HepG2 (cell line): ENCODE results near the gene ADAMTSL4. TPM values are rescaled to one million over a fixed set of nuclear protein-coding genes. Genes with fewer than 3 reads are reported as not detected.

Source experiments
- ATAC-seq: fragments of 200-7000 bp; cut with Tn5 transposase; 3 replicates; pipeline ENCODE4 v1.9.1; 2020; ENCODE audit warnings: mild to moderate bottlenecking, moderate library complexity
- BruUV-seq: library from RNA; stranded (reverse); fragments of 400-500 nt; replicated peaks from 2 replicates; lab custom pipeline; 2021; lab: Mats Ljungman, UMichigan
- CTCF ChIA-PET: fragments of 300-600 bp; formaldehyde crosslinking; extraction: SDS; loops from one replicate; lab custom pipeline; 2021; ENCODE audit warnings: low total read pairs, inconsistent platforms, low intra/inter-chr PET ratio; lab: Yijun Ruan, JAX
- POLR2A ChIA-PET: fragments of 350-600 bp; sonication (Branson Sonifier 250); formaldehyde crosslinking; loops from one replicate; lab custom pipeline; 2020; ENCODE audit warnings: antibody characterized with exemption, inconsistent platforms; lab: Yijun Ruan, JAX
- DNase-seq: peaks from one replicate; pipeline ENCODE4 v3.0.0-alpha.2; 2015; ENCODE audit warnings: low spot score
- FAIRE-seq: peaks from 3 replicates; lab custom pipeline; 2011; peaks lifted over from hg19 to GRCh38; lab: Jason Lieb, UNC
- H2AFZ ChIP-seq: one replicate; pipeline ENCODE4 v1.6.1; 2011; ENCODE audit warnings: low read length, inconsistent platforms
- H3K27ac ChIP-seq: fragments of 300-600 bp; 3 replicates; pipeline ENCODE4 v1.8.0; 2011; ENCODE audit warnings: mixed run types, mild to moderate bottlenecking, mixed read lengths, low read length, inconsistent platforms; ENCODE audit not compliant: insufficient read depth; ENCODE audit errors: extremely low read length
- H3K27me3 ChIP-seq, 2 experiments: fragments of 200-600 bp in 1 of 2; 2 replicates in 1 of 2; 3 replicates in 1 of 2; pipeline versions ENCODE4 v1.6.0 to v1.8.0; 2011; ENCODE audit warnings: low read length in 2 of 2, mild to moderate bottlenecking in 2 of 2, moderate library complexity in 2 of 2, inconsistent platforms in 1 of 2; ENCODE audit not compliant: insufficient read depth in 2 of 2, control insufficient read depth in 1 of 2
- H3K36me3 ChIP-seq, 2 experiments: fragments of 200-600 bp in 1 of 2; replicated peaks in 1 of 2; 2 replicates in 1 of 2; 3 replicates in 1 of 2; pipeline versions ENCODE4 v1.5.1 to v1.8.0; 2011; ENCODE audit warnings: low read length in 2 of 2, inconsistent platforms in 1 of 2; ENCODE audit not compliant: insufficient read depth in 2 of 2, control insufficient read depth in 1 of 2
- H3K4me1 ChIP-seq: 2 replicates; pipeline ENCODE4 v1.5.1; 2012; ENCODE audit warnings: low read length, inconsistent platforms; ENCODE audit not compliant: insufficient read depth
- H3K4me2 ChIP-seq: 2 replicates; pipeline ENCODE4 v1.6.0; 2011; ENCODE audit warnings: low read depth, low read length, inconsistent platforms
- H3K4me3 ChIP-seq, 3 experiments: fragments of 200-600 bp in 1 of 3; sonication (generic), shearing (Covaris generic) in 1 of 3; replicated peaks in 1 of 3; 2 replicates each; pipeline ENCODE4 v1.5.1; 2011 to 2016; ENCODE audit warnings: low read length in 3 of 3, inconsistent platforms in 2 of 3, low read depth in 2 of 3, mild to moderate bottlenecking in 2 of 3, control low read depth in 1 of 3, mixed read lengths in 1 of 3; ENCODE audit not compliant: insufficient read depth in 1 of 3
- H3K79me2 ChIP-seq: one replicate; pipeline ENCODE4 v1.6.1; 2011; ENCODE audit warnings: low read length, inconsistent platforms; ENCODE audit not compliant: insufficient read depth
- H3K9ac ChIP-seq: 2 replicates; pipeline ENCODE4 v1.6.0; 2011; ENCODE audit warnings: mild to moderate bottlenecking, low read depth, low read length, inconsistent platforms; ENCODE audit not compliant: insufficient read depth
- H3K9me3 ChIP-seq: 2 replicates; pipeline ENCODE4 v1.5.1; 2012; ENCODE audit warnings: mild to moderate bottlenecking, low read length
- H4K20me1 ChIP-seq: 2 replicates; pipeline ENCODE4 v1.6.0; 2011; ENCODE audit warnings: inconsistent platforms, mild to moderate bottlenecking, low read length, moderate library complexity; ENCODE audit not compliant: insufficient read depth
- EED ChIP-seq: sonication (generic); formaldehyde crosslinking; IDR thresholded peaks from 2 replicates; pipeline ENCODE4 v1.5.0; 2020; ENCODE audit warnings: mild to moderate bottlenecking, missing genetic modification reagents
- GTF3A ChIP-seq: sonication (generic); formaldehyde crosslinking; conservative IDR thresholded peaks from 2 replicates; pipeline ENCODE4 v1.4.0; 2020; ENCODE audit warnings: mild to moderate bottlenecking, missing genetic modification reagents
- KDM5A ChIP-seq: fragments of 200-600 bp; sonication (generic); IDR thresholded peaks from 2 replicates; pipeline ENCODE4 v1.7.0; 2018; ENCODE audit warnings: antibody characterized with exemption, mild to moderate bottlenecking, low read length, borderline replicate concordance
- MATR3 ChIP-seq: sonication (generic); formaldehyde crosslinking; IDR thresholded peaks from 2 replicates; pipeline ENCODE4 v1.4.0; 2020; ENCODE audit warnings: missing genetic modification reagents
- MTF2 ChIP-seq: sonication (generic); formaldehyde crosslinking; IDR thresholded peaks from 2 replicates; pipeline ENCODE4 v1.5.0; 2020; ENCODE audit warnings: missing genetic modification reagents, borderline replicate concordance
- PRDM4 ChIP-seq: sonication (generic); formaldehyde crosslinking; IDR thresholded peaks from 2 replicates; pipeline ENCODE4 v1.9.0; 2021; ENCODE audit warnings: missing genetic modification reagents, borderline replicate concordance
- ZNF136 ChIP-seq: sonication (generic); formaldehyde crosslinking; IDR thresholded peaks from 2 replicates; pipeline ENCODE4 v1.8.1; 2022; ENCODE audit warnings: low read depth, mild to moderate bottlenecking, moderate library complexity, missing genetic modification reagents
- ZNF20 ChIP-seq: sonication (generic); formaldehyde crosslinking; IDR thresholded peaks from 2 replicates; pipeline ENCODE4 v1.4.0; 2020; ENCODE audit warnings: mild to moderate bottlenecking, moderate library complexity, missing genetic modification reagents
- ZNF225 ChIP-seq: sonication (generic); formaldehyde crosslinking; IDR thresholded peaks from 2 replicates; pipeline ENCODE4 v1.4.0; 2020; ENCODE audit warnings: mild to moderate bottlenecking, missing genetic modification reagents
- ZNF577 ChIP-seq: sonication (generic); formaldehyde crosslinking; IDR thresholded peaks from 2 replicates; pipeline ENCODE4 v1.4.0; 2020; ENCODE audit warnings: mild to moderate bottlenecking, low read depth, missing genetic modification reagents, borderline replicate concordance
- ZNF589 ChIP-seq: sonication (generic); formaldehyde crosslinking; conservative IDR thresholded peaks from 2 replicates; pipeline ENCODE4 v1.8.0; 2022; ENCODE audit warnings: mild to moderate bottlenecking, moderate library complexity, missing genetic modification reagents
- ZNF749 ChIP-seq: sonication (generic); formaldehyde crosslinking; IDR thresholded peaks from 2 replicates; pipeline ENCODE4 v1.8.0; 2022; ENCODE audit warnings: mild to moderate bottlenecking, missing genetic modification reagents, moderate library complexity, borderline replicate concordance
- ZNF800 ChIP-seq: sonication (generic); formaldehyde crosslinking; IDR thresholded peaks from 2 replicates; pipeline ENCODE4 v1.4.0; 2020; ENCODE audit warnings: missing genetic modification reagents
- WGBS: methylation state at CpG from one replicate; pipeline ENCODE4 v1.1.6; 2017; ENCODE audit warnings: low lambda C conversion rate; 5-methylcytosine and 5-hydroxymethylcytosine counted together
- in situ Hi-C: cut with HindIII; loops from 2 replicates; pipeline ENCODE4 v1.10.0; 2017; ENCODE audit warnings: low pct_unique_long_range_greater_than_20kb; ENCODE audit not compliant: extremely low pct_ligation_motif_present
- intact Hi-C: fragments of 100-400 bp; cut with micrococcal nuclease; formaldehyde crosslinking; loops from one replicate; pipeline ENCODE4 v1.10.0; 2022; ENCODE audit not compliant: unreplicated experiment
- polyA plus RNA-seq, 8 experiments: library from polyadenylated mRNA; depleted of rRNA in 3 of 8; stranded (reverse) in 7 of 8; unstranded in 1 of 8; fragments of >200 nt; fragmentation: Illumina TruSeq in 4 of 8; extraction: Trizol in 4 of 8; gene quantifications; 2 replicates each; pipeline versions ENCODE4 v1.2.1 to v1.2.3, GENCODE V29; 2011 to 2016; ENCODE audit warnings: low read depth in 4 of 8, missing spikeins in 1 of 8, mixed read lengths in 1 of 8; ENCODE audit not compliant: insufficient read depth in 1 of 8
- total RNA-seq, 5 experiments: library from RNA; depleted of rRNA; stranded (reverse); fragments of >200 nt; fragmentation: Illumina TruSeq; extraction: Trizol; gene quantifications; 2 replicates each; pipeline ENCODE4 v1.2.3, GENCODE V29; 2016; ENCODE audit warnings: low read depth in 1 of 5

ADAMTSL4 gene
- total and polyA plus RNA-seq, 2 of the 13 experiments (the other 11 are each of a cell fraction or from before 2014, with no cell fraction given) = 3.9 to 16.4 TPM

- no peak for FAIRE-seq
- no TSS peak for BruUV-seq
- CTCF ChIA-PET = no interaction called here
- no peak for TF ChIP-seq EED (CRISPR knock-in tag)
- TF ChIP-seq MATR3 (CRISPR knock-in tag) = no peak
- no peak for TF ChIP-seq ZNF225
- no peak for TF ChIP-seq MTF2 (CRISPR knock-in tag)
- TF ChIP-seq ZNF136 (CRISPR knock-in tag) = no peak
- TF ChIP-seq ZNF589 = no peak
- TF ChIP-seq KDM5A = no peak
- TF ChIP-seq ZNF577 = no peak
- no peak for TF ChIP-seq ZNF749 (CRISPR knock-in tag)
- no peak for TF ChIP-seq GTF3A (CRISPR knock-in tag)
- TF ChIP-seq ZNF800 (CRISPR knock-in tag) = no peak
- TF ChIP-seq ZNF20 (CRISPR knock-in tag) = no peak
- no peak for TF ChIP-seq PRDM4 (CRISPR knock-in tag)
- Histone ChIP-seq H3K4me1 (peaks cover 32% of the 10 kb centered on the region), H4K20me1 (no peaks in the 10 kb centered on the region), H3K27ac (no peak overlapping the region), H3K36me3 (no peaks in the 10 kb centered on the region), H3K79me2 (no peaks in the 10 kb centered on the region), H2AFZ (no peak overlapping the region), H3K4me3 (no peak overlapping the region), H3K9ac (no peak overlapping the region), H3K9me3 (no peaks in the 10 kb centered on the region), H3K27me3 (no peaks in the 10 kb centered on the region; a peak in 1 of 5 replicates), H3K4me2 (no peak overlapping the region)
- POLR2A ChIA-PET = interaction anchor here (1.0 kb wide), 1 partner anchor 26 kb away, joined by 3 read pairs; the partner anchor contains the start of gene TARS2
- WGBS = 88% methylated on average over 7 of the region's 7 CpGs
- in situ Hi-C loops = no loop called here
- intact Hi-C loops = no loop called here
- no peak for ATAC-seq
- DNase-seq = no peak
Observed at GRCh38 chr1:150513351-150513791, 35.8 kb upstream of the ADAMTSL4 start.
